NCI-H1105 treated with DMSO at 0.1 percent for 48 hours (cell line): ENCODE data around the gene P2RY11.

Experiments
- DNase-seq: peaks from one replicate; lab custom pipeline; 2025; lab: John Stamatoyannopoulos, UW

Gene P2RY11, protein sequence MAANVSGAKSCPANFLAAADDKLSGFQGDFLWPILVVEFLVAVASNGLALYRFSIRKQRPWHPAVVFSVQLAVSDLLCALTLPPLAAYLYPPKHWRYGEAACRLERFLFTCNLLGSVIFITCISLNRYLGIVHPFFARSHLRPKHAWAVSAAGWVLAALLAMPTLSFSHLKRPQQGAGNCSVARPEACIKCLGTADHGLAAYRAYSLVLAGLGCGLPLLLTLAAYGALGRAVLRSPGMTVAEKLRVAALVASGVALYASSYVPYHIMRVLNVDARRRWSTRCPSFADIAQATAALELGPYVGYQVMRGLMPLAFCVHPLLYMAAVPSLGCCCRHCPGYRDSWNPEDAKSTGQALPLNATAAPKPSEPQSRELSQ

DNA sequence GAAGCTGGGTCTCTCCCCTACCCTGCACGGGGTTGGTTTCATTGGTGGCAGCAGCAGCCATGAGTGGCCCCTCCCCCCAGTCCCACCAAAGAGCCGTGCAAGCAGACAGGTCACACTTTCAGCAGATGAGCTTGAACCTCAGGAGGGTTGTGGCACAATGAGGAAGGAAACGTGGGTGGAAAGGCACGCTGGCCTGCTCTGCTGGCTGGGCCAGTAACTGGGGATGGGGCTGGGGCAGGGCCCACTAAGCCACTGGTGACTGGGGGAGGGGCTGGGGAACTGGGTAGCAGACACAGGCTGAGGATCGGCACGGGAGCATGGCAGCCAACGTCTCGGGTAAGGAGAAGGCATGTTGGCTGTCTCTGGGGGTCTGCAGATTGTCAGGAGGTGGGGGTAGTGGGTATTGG lies at the start of gene P2RY11:
Gene P2RY11 (plus strand): TSS at position 289 of the 407 bp plus-strand sequence. CDS start 29 bp downstream, at position 318.
- no peak for DNase-seq

DNA sequence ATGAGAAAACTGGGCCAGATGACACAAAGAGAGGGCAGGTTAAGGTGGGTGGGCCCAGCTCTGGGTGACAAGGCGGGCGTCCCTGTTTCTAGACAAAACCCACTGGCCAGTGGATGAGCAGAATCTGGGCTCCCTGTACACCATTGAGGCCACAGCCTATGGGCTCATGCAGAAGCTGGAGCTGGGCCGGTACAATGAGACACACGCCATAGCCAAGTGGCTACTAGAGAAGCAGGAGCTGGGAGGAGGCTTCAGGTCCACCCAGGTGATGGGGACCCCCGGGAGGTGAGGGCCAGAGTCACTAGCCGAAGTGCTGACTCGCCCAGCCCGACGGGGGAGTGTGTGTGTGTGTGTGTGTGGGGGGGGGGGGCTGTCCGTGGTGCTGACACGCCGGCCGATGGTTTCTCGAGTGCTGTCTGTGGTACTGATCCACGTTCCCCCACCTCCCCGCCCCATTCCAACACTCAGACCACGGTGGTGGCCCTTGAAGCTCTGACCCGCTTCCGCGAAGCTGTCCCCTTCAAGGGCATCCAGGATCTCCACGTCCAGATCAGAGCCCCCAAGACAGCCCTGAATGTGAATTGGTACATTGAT lies 49.7 kb upstream of the P2RY11 start:
- DNase-seq = no peak

DNA sequence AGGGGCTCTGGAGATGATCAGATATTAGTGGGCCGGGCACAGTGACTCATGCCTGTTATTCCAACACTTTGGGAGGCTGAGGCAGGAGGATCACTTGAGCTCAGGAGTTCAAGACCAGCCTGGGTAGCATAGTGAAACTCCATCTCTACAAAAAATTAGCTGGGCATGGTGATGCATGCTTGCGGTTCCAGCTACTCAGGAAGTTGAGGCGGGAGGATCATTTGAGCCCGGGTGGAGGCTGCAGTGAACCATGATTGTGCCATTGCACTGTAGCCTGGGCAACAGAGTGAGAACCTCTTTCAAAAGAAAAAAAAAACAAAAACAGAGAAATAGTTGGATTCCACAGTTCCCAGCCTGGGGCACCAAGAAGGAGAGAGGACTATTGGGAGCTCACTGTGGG lies 43.3 kb upstream of the P2RY11 start:
- DNase-seq = no peak

DNA sequence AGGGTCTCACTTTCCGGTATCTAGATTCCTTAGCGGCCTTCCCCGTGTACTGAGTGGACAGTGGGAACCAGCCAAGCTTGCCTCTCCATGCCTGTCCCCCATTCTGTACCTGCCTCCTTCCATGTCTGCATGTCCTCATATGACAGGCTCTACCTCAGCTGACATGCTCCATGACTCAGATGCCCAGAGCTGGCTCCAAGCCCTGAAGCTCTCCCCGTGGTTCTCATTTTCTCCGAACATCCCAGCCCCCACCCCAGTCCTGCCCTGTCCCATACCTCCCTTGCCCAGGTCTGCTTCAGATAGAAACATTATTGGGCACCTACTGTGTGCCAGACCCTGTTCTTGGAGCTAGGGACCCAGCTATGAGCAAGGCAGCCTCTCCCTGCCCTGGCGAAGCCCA lies 42.4 kb upstream of the P2RY11 start:
- no peak for DNase-seq

DNA sequence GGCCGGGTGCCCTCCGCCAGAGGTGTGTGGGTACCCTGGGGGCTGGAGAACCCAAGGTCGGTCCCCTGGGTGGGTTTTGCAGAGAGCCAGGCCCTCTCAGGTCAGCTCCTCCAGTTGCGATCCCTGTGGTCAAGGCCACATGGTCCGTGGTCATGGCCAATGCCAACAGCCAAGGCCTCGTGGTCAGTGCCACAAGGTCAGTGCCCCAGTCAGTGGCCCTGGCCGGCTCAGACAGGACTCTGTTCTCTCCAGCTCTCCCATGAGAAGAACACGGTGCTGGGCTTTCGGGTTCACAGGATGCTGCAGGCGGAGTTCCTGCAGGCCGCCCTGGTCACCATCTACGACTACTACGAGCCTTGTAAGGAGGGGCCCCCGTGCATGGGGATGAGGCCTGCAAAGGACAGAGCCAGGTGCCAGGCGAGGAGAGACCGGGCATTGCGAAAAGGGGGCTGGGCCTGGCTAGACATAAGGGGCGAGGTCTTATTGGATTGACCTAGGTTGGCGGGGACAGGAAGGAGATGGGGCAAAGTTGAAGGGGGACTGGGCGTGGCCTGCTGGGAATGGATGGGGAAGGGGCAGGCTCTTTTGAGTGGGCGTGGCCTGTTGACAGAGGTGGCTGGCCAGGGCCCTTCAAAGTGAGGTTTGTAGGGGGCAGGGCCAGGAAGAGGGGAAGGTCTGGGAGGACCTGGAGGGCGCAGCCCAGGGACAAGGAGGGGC lies 40.6 kb upstream of the P2RY11 start:
- no peak for DNase-seq

DNA sequence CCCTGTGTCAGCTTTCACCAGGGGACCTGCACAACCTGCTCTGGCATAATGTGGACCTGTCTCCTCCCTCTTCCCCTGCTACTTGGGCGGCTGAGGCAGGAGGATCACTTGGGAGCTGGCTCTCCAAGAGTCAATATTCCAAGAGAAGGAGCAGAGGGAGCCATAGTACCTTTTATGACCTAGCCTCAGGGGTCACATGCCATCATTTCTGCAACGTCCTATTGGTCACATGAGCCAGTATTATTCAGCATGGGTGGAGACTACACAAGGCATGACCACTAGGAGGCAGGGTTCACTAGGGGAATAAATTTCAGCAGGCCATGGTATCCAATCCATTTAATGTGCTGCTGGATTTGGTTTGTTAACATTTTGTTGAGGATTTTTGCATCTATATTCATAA lies 37.3 kb upstream of the P2RY11 start:
- DNase-seq = no peak

DNA sequence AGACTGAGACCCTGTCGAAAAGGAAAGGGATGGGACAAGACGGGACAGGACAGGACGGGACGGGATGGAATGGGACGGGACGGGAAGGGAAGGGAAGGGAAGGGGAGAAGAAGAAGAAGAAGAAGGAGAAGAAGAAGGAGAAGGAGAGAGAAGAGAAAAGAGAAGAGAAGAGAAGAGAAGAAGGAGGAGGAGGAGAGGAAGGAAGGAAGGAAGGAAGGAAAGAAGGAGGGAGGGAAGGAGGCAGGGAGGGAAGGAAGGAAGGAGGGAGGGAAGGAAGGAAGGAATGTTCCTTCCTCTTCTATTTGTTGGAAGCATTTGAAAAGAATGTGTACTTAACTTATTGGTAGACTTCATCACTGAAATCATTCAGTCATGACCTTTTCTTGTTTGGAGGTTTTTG lies 35.0 kb upstream of the P2RY11 start:
- DNase-seq = no peak

DNA sequence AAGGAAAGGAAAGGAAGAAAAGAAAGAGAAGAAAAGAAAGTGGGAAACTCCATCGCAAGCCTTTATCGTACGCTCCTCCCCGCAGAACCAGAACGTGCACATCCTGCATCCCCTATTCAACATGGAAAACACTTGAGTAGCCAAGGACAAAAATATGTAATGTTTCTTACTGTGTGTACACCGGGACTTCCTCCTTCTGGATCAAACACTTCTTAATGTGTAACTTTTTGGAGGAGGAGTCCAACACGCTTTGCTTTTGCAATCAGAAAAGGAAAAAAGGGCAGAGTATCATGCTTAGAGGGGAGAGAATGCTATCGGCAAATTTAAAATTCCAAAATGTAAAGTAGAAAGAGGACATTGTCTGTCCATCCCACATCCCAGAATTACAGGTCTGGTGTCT lies 33.2 kb upstream of the P2RY11 start:
- no peak for DNase-seq

DNA sequence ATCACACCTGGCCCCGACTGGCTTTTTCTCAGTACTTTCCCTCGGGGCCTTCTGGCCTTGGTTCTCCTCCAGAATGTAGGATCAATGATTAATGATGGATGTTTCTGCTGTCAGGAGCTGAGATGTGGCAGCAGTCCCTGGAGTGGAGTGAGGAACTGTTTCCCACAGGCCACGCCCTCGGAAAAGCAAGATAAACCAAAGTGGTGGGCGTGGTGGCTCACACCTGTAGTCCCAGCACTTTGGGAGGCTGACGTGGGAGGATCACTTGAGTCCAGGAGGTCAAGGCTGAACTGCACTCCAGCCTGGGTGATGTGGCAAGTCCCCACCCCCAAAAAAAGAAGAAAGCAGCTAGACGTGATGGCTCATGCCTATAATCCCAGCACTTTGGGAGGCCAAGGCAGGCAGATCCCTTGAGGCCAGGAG lies 32.5 kb upstream of the P2RY11 start:
- no peak for DNase-seq

DNA sequence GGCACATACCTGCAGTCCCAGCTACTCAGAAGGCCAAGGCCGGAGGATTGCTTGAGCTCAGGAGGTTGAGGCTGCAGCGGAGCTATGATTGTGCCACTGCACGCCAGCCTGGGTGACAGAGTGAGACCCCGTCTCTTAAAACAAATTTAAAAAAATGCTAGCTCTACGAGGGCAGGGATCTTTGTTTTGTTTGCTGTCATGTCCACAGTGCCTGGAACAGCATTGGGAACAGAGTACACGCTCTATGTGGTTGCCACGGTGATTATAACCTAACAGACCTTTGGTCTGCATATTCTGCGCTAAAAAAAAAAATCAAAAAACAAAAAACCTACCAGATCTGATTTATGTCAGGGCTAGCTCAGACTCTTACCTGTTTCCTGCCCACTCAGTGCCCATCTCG lies 27.6 kb upstream of the P2RY11 start:
- DNase-seq = no peak

DNA sequence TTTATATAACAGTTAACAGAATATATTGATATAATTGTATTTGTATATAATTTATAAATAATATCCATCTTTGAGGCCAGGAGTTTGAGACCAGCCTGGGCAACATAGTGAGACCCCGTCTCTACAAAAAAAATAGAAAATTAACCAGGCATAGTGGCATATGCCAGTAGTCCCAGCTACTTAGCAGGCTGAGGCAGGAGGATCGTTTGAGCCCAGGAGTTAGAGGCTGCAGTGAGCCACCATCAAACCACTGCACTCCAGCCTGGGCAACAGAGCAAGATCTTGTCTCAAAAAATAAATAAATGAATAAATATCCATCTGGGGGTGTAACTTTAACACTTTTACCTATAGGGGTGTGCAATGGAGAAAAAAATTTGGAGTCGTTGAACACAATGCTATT lies 26.7 kb upstream of the P2RY11 start:
- no peak for DNase-seq

DNA sequence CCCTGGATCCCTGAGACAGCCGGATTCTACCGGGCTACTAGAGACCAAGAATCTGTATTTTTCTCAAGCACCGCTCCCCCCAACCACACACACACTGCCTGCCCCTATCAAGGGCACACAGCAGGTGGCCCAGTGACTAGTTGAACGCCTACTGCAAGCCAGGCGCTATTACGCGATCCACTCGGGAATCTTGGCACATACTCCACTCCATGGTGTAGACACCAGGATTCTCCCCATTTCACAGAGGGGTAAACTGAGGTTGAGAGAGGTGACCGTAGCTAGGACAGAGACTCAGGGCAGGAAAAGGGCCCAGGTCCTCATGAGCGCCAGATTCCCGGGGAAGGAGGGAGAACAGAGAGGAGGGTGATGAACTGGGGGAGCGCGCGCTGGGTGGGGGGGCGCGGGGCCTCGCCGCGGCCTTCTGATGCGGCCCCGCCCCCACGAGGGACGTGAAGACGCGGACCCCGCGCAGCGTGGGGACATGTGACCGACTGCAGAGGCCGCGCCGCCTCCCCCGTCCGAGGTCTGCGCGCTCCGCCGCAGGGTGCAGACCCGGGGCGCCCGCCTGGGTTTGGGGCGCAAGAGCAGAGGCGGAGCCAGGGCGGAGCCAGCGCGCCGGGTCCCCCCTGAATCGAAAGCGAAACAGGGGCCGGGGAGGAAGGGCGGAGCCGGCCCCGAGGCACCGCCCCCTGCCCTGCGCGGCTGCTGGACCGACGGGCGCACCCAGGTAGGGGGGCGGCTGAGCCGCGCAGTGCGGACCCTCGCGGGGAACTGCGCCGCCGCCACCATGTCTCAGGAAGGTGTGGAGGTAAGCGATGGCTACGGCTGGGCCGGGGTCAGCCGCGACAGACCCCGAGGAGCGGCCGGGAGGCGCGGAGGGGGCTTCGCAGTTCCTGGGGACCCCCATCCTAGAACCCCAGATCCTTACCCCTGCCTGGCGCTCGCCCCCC lies 25.6 kb upstream of the P2RY11 start, which contains the start of gene SHFL:
Gene SHFL (plus strand): TSS at position 677 of the 950 bp plus-strand sequence. CDS start 111 bp downstream, at position 788.
- DNase-seq = no peak

DNA sequence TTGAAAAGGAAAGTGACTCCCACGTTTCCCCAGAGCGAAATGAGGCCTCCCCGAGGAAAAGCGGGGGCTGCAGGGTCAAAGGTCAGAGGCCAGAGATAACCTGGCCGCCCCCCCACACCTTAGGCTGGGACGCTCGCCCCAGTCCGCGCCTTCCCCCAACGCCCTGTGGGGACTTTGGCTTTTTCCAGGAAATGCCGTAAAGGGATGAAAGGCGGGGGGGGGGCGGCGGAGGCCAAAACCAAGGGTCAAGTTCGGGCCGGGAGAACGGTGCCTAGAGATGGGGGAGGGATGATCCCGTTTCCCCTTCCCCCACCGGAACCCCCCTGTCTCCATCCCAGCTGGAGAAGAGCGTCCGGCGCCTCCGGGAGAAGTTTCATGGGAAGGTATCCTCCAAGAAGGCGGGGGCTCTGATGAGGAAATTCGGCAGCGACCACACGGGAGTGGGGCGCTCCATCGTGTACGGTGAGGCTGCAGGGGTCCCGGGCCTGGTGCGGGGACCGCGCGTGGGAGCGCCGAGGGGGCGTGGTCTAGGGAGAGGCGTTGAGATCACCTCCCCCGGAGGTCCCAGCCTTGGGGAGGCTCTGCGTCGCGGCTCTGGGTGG lies 24.8 kb upstream of the P2RY11 start:
- no peak for DNase-seq

DNA sequence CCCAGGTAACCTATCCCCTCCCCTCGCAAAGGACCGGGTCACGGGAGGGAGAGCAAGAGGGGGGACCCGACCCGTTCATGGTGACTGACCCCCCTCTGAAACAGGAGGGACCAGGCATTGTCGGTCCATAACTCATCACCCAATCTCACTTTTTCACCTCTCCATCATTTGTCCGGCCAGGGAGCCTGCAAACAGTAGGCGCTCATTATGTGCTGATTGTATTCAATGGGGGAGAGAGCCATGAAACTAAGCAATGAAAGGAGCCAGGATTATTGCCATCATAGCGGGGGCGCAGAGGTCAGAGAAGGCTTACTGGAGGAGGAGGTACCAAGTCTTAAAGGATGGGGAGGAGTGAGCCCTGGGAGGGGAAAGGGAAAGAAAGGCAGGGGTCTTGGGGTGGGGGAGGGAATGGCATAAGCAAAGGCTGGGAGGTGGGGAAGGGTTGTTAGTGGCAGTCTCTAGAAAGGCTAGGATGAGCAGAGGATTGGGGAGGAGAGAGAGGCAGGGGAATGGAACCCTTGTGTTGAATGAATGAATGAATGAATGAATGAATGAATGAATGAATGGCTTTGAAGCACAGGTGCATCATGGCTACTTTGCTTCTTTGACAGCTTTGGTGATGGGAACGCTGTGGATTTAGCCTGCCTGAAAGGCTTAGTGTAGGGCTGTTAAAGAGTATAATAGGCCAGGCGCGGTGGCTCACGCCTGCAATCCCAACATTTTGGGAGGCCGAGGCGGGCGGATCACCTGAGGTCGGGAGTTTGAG lies 24.0 kb upstream of the P2RY11 start:
- DNase-seq = no peak

DNA sequence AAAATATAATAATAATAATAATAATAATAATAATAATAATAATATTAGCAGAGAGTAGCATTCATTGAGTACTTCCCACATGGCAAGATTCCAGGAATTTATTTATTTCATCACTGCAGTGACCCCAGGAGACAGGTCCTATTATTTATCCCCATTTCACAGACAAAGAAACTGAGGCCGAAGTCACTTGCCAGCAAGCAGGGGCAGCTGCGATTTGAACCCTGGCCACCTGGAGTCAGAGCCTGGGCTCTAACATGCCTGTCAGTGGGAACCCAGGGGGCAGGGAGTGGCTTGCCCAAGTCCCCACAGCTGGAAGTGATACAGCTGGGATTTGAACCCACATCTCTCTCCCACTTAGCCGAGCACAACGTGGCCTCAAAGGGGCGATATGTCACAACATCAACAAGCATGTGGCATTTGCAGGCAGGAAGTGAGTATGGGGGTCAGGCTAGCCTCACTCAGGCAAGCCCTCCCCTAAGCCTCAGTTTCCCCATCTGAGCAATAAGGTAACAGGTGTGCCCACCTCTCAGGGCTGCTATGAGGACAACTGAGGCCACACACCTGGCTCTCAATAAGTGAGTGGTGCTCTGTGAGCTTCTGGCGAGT lies 22.4 kb upstream of the P2RY11 start:
- no peak for DNase-seq

DNA sequence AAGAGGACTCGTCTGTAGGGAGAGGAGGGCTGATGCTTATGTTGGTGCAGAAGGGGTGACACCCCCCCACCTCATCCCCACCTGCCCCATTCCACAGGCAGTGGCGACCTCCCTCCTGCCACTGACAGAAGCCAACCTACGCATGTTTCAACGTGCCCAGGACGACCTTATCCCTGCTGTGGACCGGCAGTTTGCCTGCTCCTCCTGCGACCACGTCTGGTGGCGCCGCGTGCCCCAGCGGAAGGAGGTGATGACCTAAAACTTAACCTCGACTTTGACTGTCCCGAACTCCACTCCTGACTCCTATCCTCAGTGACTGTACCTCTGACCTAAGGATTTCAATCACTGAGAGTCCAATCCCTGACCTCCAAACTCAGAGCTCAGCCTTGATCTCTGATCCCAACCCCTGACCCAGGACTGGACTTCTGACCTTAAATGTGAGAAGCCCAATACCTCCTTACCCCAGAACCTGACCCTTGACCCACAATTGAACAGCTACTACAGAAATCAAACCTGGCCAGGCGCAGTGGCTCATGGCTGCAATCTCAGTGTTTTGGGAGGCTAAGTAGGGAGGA lies 21.6 kb upstream of the P2RY11 start:
- no peak for DNase-seq

DNA sequence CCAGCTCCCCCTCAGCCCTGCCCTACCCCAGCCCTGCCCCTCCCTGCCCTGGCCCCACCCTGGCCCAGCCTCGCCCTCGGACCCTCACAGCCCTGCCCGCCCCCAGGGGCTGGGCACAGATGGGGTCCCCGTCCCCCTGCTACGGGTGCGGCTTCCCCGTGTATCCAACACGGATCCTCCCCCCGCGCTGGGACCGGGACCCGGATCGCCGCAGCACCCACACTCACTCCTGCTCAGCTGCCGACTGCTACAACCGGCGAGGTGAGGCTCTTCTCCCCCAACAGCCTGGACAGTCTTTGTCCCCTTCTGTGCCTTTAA lies 20.2 kb upstream of the P2RY11 start:
- DNase-seq = no peak

DNA sequence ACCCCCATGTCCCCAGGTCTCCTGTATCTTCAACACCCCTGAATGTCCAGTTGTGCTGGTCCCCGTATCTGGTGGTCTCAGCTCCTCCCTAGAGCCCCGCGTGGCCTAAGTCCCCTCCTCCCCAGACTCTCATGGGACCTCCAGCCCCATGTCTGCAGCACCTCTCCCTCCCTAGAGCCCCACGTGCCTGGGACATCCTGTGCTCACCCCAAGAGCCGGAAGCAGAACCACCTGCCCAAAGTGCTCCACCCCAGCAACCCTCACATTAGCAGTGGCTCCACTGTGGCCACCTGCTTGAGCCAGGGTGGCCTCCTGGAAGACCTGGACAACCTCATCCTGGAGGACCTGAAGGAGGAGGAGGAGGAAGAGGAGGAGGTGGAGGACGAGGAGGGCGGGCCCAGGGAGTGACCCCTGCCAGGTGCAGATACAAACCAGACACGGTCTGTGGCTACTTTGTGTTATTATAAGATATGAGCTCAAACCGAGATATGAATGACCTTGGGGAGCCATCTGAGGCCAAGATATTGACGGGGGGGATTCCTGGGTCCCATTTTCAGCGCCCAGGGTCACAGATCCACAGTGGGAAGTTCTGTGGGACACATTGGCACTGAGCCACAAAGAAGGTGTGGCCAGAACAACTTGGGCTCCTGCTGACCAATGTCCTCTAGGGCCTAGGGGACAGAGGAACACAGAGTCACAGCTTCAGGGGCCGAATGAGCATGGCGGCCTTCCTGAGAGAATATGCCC lies 19.4 kb upstream of the P2RY11 start:
- DNase-seq = no peak

DNA sequence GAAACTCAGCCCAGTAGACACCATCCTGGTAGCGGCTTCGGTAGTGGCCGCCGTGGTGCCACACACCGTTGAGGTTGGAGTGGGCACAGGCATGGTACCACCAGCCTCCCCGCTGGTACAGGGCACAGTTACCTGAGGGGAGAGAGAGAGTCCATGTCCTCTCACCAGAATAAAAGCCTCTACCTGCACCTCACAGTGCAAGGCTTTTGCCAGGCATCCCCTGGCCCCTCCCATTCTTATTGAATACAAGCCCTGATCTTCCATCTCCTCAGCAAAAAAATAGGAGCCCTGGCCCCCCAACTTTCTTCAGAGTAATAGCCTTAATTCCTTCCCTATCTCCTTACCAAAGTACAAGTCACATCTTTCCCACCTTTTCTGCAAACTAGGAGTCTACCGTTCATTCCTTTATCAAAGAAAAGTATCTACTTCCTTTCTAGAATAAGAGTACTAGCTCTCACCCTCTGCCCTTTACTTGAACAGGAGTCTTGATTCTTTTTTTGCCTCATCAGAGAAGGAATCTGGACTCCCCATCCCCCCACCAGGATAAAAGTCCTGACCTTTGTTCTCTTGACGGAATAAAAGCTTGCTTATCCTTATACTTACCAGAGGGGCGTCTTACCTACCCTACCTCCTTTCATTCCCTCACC lies 18.7 kb upstream of the P2RY11 start:
- DNase-seq = no peak
